ENCODE measurements around the gene OR10A2.
"Not testable (repeated sequence)": the region's sequence is repeated elsewhere in the genome, so short reads cannot be mapped to it uniquely, and the experiment has no call there.

Gene OR10A2

DNA sequence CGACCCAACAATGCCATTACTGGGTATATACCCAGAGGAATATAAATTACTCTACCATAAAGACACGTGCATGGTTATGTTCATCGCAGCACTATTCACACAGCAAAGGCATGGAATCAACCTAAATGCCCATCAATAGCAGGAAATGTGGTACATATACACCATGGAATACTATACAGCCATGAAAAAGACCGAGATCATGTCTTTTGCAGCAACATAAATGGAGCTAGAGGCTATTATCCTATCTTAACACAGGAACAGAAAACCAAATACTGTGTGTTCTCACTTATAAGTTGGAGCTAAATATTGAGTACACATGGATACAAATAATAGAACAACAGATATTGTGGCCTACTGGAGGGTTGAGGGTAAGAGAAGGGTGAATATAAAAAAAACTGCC lies 26.0 kb downstream of the OR10A2 start:
- no peak for DNase-seq

GRCh38 chr11:6889835-6890234 lies 27.0 kb downstream of the OR10A2 start:
- DNase-seq: no peak

DNA sequence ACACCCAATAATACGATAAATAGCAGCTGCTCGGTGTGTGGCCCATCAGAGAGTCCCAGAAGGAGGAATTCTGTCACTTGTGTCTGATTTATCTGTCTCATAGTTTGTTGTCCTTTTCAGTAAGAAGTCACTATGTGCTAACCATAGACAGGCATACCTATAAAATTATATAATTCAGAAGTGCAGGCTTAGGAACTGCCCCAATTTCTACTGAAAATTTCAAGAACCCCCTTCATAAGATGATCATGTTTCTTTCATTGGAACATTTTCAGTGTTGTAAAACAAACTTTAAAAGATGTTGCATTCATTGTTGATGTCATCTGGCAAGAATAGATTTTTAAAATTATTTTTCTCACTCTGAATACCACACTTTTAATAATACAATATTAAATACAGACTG lies 29.5 kb downstream of the OR10A2 start, which contains the start of gene OR2D2:
Gene OR2D2 (minus strand): TSS at position 101 of the 400 bp plus-strand sequence. CDS start 0 bp downstream, at position 101.
- no peak for DNase-seq

DNA sequence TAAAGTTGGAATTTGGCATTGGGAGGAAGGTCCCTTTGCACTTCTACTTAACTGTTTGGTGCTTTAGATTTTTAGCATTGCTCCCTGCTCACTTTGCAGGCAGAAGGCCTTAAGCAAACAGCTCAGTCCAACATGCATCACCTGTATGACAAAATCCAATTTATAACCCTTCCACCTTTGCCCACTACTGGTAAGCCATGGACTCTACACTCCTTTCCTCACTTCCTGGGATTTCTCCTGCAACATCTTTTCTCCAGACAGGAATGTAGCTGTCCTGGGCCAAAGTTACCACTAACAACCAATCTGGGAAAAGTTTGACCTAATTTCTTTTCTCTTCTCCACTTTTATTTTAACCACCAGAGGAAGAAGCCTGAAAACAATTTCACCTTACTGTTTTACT lies 31.2 kb downstream of the OR10A2 start:
- no peak for DNase-seq

- DNase-seq: no peak
Measured at GRCh38 chr11:6895010-6895409, 32.2 kb downstream of the OR10A2 start.

- DNase-seq: no peak
Measured at GRCh38 chr11:6898911-6899310, 36.1 kb downstream of the OR10A2 start.

DNA sequence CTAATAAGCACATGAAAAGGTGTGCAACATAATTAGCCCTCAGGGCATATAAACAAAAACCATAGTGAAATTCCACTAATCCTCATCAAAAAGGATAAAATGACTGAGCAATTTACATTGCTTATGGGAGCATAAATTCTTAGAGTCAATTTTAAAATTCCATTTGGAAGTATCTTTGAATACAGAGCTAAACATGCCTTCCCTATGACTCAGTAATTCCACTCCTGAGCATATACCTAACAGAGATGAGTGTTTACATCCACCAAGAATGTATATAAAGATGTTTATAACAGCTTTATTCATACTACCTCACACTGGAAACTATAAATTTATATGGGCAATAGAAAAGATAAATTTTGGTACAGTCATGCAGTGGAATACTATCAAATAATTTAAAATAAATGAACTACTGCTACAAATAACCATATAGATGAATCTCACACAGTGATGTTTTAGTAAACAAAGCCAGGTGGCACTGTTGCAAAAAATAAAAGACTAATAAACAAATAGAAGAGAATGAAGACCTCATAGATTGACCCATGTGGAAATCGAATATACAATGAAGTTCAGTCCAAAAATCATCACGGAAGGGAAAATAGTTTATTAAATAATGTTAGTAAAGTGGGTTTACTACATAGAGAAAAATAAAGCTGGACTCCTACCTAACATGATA lies 37.6 kb downstream of the OR10A2 start:
- DNase-seq: no peak

DNA sequence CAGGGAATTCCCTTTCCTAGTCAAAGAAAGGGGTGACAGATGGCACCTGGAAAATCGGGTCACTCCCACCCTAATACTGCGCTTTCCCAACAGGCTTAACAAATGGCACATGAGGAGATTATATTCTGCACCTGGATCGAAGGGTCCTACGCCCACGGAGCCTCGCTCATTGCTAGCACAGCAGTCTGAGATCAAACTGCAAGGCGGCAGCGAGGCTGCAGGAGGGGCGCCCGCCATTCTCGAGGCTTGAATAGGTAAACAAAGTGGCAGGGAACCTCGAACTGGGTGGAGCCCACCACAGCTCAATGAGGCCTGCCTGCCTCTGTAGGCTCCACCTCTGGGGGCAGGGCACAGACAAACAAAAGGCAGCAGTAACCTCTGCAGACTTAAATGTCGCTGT lies 41.9 kb downstream of the OR10A2 start:
- not testable (repeated sequence) for DNase-seq

DNA sequence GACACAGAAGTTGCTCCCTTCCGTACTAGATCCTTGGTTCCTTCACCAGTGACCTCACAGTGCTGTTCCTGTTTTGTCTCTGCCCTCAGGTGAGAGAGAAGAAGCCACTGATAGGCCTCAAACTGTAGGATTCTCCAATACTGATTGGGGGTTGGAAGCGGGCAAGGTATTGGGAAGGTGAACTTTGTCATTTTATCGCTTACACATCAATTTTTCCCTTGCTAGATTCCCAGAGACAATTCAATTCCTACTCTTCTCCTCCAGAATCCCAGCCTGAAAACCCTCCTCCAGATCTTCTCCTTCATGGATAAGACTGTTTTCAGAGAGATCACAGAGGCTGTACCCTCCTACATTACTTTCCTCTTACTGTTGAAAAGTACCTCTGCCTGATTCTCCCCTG lies 48.5 kb downstream of the OR10A2 start:
- DNase-seq: no peak

- DNase-seq: no peak
Measured at GRCh38 chr11:6911948-6912347, 49.1 kb downstream of the OR10A2 start.

DNA sequence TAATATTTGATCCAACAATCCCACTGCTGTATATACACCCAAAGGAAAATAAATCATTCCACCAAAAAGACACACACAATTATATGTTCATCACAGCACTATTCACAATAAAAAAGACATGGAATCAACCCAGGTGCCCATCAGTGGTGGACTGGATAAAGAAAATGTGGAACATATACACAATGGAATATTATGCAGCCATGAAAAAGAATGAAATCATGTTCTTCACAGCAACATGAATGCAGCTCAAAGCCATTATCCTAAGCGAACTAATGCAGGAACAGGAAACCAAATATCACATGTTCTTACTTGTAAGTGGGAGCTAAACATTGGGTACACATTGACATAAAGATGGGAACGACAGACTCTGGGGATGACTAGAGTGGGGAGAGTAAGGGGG lies 56.8 kb downstream of the OR10A2 start:
- DNase-seq: no peak

- DNase-seq: no peak
Measured at GRCh38 chr11:6920702-6921101, 57.8 kb downstream of the OR10A2 start, which contains the start of gene OR2D3. Gene OR2D3 (plus strand): TSS chr11:6921002. CDS start chr11:6921002, 0 bp downstream.

All from central memory CD4-positive, alpha-beta T cell (primary cell).